GM18499 (cell line): ENCODE results near the gene REPIN1.

Source experiments
- ATAC-seq: cut with Tn5 transposase; IDR thresholded peaks from one replicate; pipeline ENCODE4 v1.9.1; 2021; ENCODE audit warnings: moderate number of reproducible peaks; ENCODE audit not compliant: insufficient read depth, unreplicated experiment

Gene REPIN1

GRCh38 chr7:150403376-150404171 is 35.0 kb downstream of the REPIN1 start:
- no peak for ATAC-seq

- ATAC-seq: no peak
These were observed 35.7 kb downstream of the REPIN1 start for GRCh38 chr7:150404172-150404804.

- ATAC-seq: no peak
These were observed 36.4 kb downstream of the REPIN1 start for GRCh38 chr7:150404805-150405583.

GRCh38 chr7:150405584-150406311 is 37.1 kb downstream of the REPIN1 start:
- ATAC-seq: no peak

- no peak for ATAC-seq
These were observed 37.6 kb downstream of the REPIN1 start for GRCh38 chr7:150406312-150406566.

GRCh38 chr7:150406567-150407421 is 38.2 kb downstream of the REPIN1 start:
- ATAC-seq: peak; percentile 39

- no peak for ATAC-seq
These were observed 39.2 kb downstream of the REPIN1 start for GRCh38 chr7:150407588-150408392.

- no peak for ATAC-seq
These were observed 40.0 kb downstream of the REPIN1 start for GRCh38 chr7:150408393-150409299.

GRCh38 chr7:150409300-150410030 is 40.8 kb downstream of the REPIN1 start:
- no peak for ATAC-seq

- no peak for ATAC-seq
These were observed 41.5 kb downstream of the REPIN1 start for GRCh38 chr7:150410131-150410530.

- no peak for ATAC-seq
These were observed 42.2 kb downstream of the REPIN1 start for GRCh38 chr7:150410680-150411346.

GRCh38 chr7:150411606-150412005 is 43.0 kb downstream of the REPIN1 start:
- ATAC-seq: no peak

- no peak for ATAC-seq
These were observed 43.4 kb downstream of the REPIN1 start for GRCh38 chr7:150412016-150412415.

GRCh38 chr7:150412518-150413488 is 44.2 kb downstream of the REPIN1 start:
- no peak for ATAC-seq

- no peak for ATAC-seq
These were observed 45.0 kb downstream of the REPIN1 start for GRCh38 chr7:150413640-150414081.
